AG09319 (cell line): ENCODE data around the gene IRF1.
A peak's percentile ranks its signal among the peaks of the same experiment; 100 is the strongest.

ENCODE experiments used
- DNase-seq: peaks from one replicate; pipeline ENCODE4 v3.0.0-alpha.2; 2010; ENCODE audit warnings: low read depth; ENCODE audit errors: extremely low read depth
- CTCF ChIP-seq: IDR thresholded peaks from 2 replicates; pipeline ENCODE4 v1.5.1; 2011; ENCODE audit warnings: low read depth, mild to moderate bottlenecking, inconsistent platforms, low read length, moderate library complexity

IRF1 gene

GRCh38 chr5:132489871-132490483, 596 bp downstream of the IRF1 start:
- peak; percentile 28 for TF ChIP-seq CTCF
- no peak for DNase-seq

GRCh38 chr5:132489051-132489770, 1.4 kb downstream of the IRF1 start:
- TF ChIP-seq CTCF, result no peak
- no peak for DNase-seq

- TF ChIP-seq CTCF, result no peak
- DNase-seq, result no peak
These were observed 2.0 kb downstream of the IRF1 start for GRCh38 chr5:132488590-132488989.

- DNase-seq, result no peak
- TF ChIP-seq CTCF, result no peak
These were observed 2.6 kb downstream of the IRF1 start for GRCh38 chr5:132487841-132488555.

GRCh38 chr5:132487095-132487428, 3.5 kb downstream of the IRF1 start:
- no peak for DNase-seq
- TF ChIP-seq CTCF, result no peak

GRCh38 chr5:132486318-132487094, 4.1 kb downstream of the IRF1 start:
- DNase-seq, result no peak
- TF ChIP-seq CTCF, result no peak
